ENCODE measurements around the gene CILP. TPM values are rescaled to one million over a fixed set of nuclear protein-coding genes. Genes with fewer than 3 reads are reported as not detected.

The CILP gene
- total RNA-seq, 1 experiment from 2014 or later = not detected

- no peaks in the 10 kb centered on the region for H3K79me2 ChIP-seq (ENCODE audit: insufficient read depth, low read length)
- ChIA-PET RAD21 (ENCODE audit: low non-redundant PET in 1 of 2, low total read pairs in 2 of 2, uncharacterized antibody in 2 of 2, unreplicated experiment in 2 of 2) (no interaction called here), CTCF (no interaction called here), POLR2A (interaction anchor here (3.4 kb wide), 1 partner anchor 113 kb away, joined by 16 read pairs; the partner anchor contains the start of gene RNU5B-1)
- H4K20me1 ChIP-seq (ENCODE audit: insufficient read depth) = no peaks in the 10 kb centered on the region
- intact Hi-C loops (cut with micrococcal nuclease) = no loop called here
- H3K4me3 ChIP-seq (replicated peaks in 1 of 2; ENCODE audit: low read depth in 1 of 2, low read length in 2 of 2) = no peak overlapping the region
- peak; percentile 15; the same call in 1 of the 2 replicates for TF ChIP-seq SP1 (IDR thresholded peaks at IDR 0.05; ENCODE audit: low read depth)
- TF ChIP-seq CTCF (IDR thresholded peaks at IDR 0.05 in 2 of 3, conservative IDR thresholded peaks at IDR 0.05 in 1 of 3; ENCODE audit: borderline replicate concordance in 1 of 3, insufficient read depth in 1 of 3, low read depth in 2 of 3, low read length in 2 of 3) = no peak
- H3K36me3 ChIP-seq (ENCODE audit: control insufficient read depth in 1 of 2, insufficient read depth in 2 of 2, low read length in 2 of 2) = no peaks in the 10 kb centered on the region
- no peak overlapping the region for H3K4me2 ChIP-seq (ENCODE audit: low read length)
- H3K4me1 ChIP-seq (ENCODE audit: control insufficient read depth in 1 of 2, insufficient read depth in 2 of 2, low read length in 2 of 2) = peaks cover 10 to 17% of the 10 kb centered on the region in 2 experiments
- ATAC-seq (peak; percentile 61), DNase-seq (ENCODE audit: low read depth, low spot score) (peak; percentile 49)
- BruUV-seq (replicated peaks) = no TSS peak
- H2AFZ ChIP-seq (ENCODE audit: low read depth, low read length, poor library complexity, severe bottlenecking) = no peak overlapping the region
- H3K9ac ChIP-seq (ENCODE audit: low read length) = no peak overlapping the region
- no peaks in the 10 kb centered on the region for H3K27me3 ChIP-seq (ENCODE audit: insufficient read depth, low read length)
- H3K9me3 ChIP-seq (ENCODE audit: control insufficient read depth in 1 of 2, insufficient read depth in 1 of 2, low read depth in 1 of 2, low read length in 2 of 2) = no peaks in the 10 kb centered on the region
- no peak overlapping the region for H3K27ac ChIP-seq (ENCODE audit: low read depth, low read length)
- H3K9me2 ChIP-seq (ENCODE audit: insufficient read depth) = no peaks in the 10 kb centered on the region
Measured at GRCh38 chr15:65192016-65192415, 19.3 kb downstream of the CILP start.

- Histone ChIP-seq H3K4me2 (ENCODE audit: low read length) (peak overlapping the region; percentile 52; the same call in 1 of the 2 replicates), H3K4me3 (replicated peaks in 1 of 2; ENCODE audit: low read depth in 1 of 2, low read length in 2 of 2) (no peak overlapping the region), H3K4me1 (ENCODE audit: control insufficient read depth in 1 of 2, insufficient read depth in 2 of 2, low read length in 2 of 2) (peaks cover 14 to 24% of the 10 kb centered on the region in 2 experiments), H3K27ac (ENCODE audit: low read depth, low read length) (no peak overlapping the region; the same call in 1 of the 2 replicates), H3K9ac (ENCODE audit: low read length) (0 out of 2 replicates have a peak overlapping the region, but pooled peaks have one; percentile 29), H3K9me2 (ENCODE audit: insufficient read depth) (no peaks in the 10 kb centered on the region), H3K36me3 (ENCODE audit: control insufficient read depth in 1 of 2, insufficient read depth in 2 of 2, low read length in 2 of 2) (no peaks in the 10 kb centered on the region), H3K27me3 (ENCODE audit: insufficient read depth, low read length) (no peaks in the 10 kb centered on the region), H2AFZ (ENCODE audit: low read depth, low read length, poor library complexity, severe bottlenecking) (peak overlapping the region; percentile 87), H4K20me1 (ENCODE audit: insufficient read depth) (no peaks in the 10 kb centered on the region), H3K9me3 (ENCODE audit: control insufficient read depth in 1 of 2, insufficient read depth in 1 of 2, low read depth in 1 of 2, low read length in 2 of 2) (no peaks in the 10 kb centered on the region), H3K79me2 (ENCODE audit: insufficient read depth, low read length) (peaks cover 8% of the 10 kb centered on the region)
- ATAC-seq (peak; percentile 45), DNase-seq (ENCODE audit: low read depth, low spot score) (peak; percentile 63)
- intact Hi-C loops (cut with micrococcal nuclease) = loop anchor here (1.0 to 5.0 kb wide), 6 partner anchors 82 to 213 kb away; partner anchors contain the start of gene RNU5B-1
- CTCF ChIA-PET = interaction anchor here (1.0 to 2.1 kb wide), 5 partner anchors 82 to 115 kb away, joined by 3 to 14 read pairs (median 4); partner anchors contain the start of gene RNU5B-1
- BruUV-seq (replicated peaks) = no TSS peak
- POLR2A ChIA-PET = interaction anchor here (1.4 to 5.2 kb wide), 4 partner anchors 18 to 116 kb away, joined by 4 to 72 read pairs (median 11); partner anchors contain the start of gene RNU5B-1
- RAD21 ChIA-PET (ENCODE audit: low non-redundant PET in 1 of 2, low total read pairs in 2 of 2, uncharacterized antibody in 2 of 2, unreplicated experiment in 2 of 2) = no interaction called here
- TF ChIP-seq TCF7L2 (IDR thresholded peaks at IDR 0.05; ENCODE audit: borderline replicate concordance, extremely low read depth, insufficient read depth, insufficient read length) = no peak
- TF ChIP-seq CTCF (IDR thresholded peaks at IDR 0.05 in 2 of 3, conservative IDR thresholded peaks at IDR 0.05 in 1 of 3; ENCODE audit: borderline replicate concordance in 1 of 3, insufficient read depth in 1 of 3, low read depth in 2 of 3, low read length in 2 of 3) = peak; percentile 72 to 92 (median 89)
- no peak for TF ChIP-seq SIN3A (IDR thresholded peaks at IDR 0.05; ENCODE audit: low read depth)
- no peak for TF ChIP-seq YY1 (IDR thresholded peaks at IDR 0.05; ENCODE audit: extremely low read depth, insufficient replicate concordance, low read depth, low read length)
- TF ChIP-seq POLR2AphosphoS5 (IDR thresholded peaks at IDR 0.05; ENCODE audit: low read depth, low read length) = no peak
- no peak for TF ChIP-seq ZBTB33 (IDR thresholded peaks at IDR 0.05; ENCODE audit: extremely low read depth, insufficient replicate concordance, low read length)
- no peak for TF ChIP-seq JUND (IDR thresholded peaks at IDR 0.05)
Measured at GRCh38 chr15:65189102-65189740, 22.1 kb downstream of the CILP start.
